HG03103 (cell line): ENCODE measurements around the gene LEO1.

Source experiments
- ATAC-seq: cut with Tn5 transposase; IDR thresholded peaks from one replicate; pipeline ENCODE4 v1.9.1; 2021; ENCODE audit warnings: low read depth; ENCODE audit not compliant: unreplicated experiment

LEO1 gene

DNA sequence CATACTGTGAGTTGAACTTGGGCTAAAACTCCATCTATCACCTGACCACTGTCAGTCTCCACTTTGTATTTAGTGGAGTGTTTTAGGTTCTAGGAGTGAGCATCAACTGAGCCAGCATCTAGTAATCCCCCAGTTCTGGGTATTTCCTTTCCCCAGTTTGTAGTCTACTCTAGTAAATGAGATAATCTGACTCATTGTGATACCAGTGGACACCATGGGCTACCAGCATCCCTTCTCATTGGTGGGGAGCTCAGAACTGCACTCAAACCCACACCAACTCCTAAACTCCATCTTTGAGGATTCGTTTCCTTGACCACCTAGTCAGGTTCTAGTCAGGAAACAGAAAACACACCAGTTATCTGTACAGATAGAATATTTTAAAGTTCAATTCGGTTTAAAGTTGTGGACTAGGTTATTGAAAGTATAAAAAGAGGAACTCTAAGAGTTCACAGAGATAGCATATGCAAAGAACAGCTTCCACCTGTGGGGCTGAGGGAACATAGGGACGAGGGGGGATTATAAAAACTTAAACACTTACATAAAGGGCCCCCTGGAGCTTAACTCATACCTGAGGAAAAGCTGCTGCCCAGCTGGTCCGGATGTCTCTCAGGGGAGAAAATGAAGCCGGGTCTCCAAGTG lies 36.0 kb downstream of the LEO1 start:
- ATAC-seq, result peak; percentile 90

DNA sequence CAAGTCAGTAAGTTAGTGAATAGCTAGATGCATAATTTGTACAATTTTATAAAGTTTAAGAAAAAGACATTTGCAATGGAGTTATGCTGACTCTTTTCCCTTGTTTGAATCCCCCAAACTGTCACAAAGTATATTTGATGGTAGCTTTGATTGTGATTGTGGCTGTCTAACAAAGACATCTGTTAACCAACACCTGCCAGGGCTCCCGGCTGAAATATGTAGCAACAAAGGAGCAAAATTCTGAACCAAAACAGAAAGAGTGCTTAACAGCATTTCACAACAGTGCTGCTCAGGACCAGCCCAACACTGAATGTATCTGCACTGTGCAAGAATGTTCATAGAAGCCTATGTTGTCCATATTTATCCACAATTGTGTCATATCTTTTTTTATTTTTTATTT lies 39.4 kb downstream of the LEO1 start:
- no peak for ATAC-seq

DNA sequence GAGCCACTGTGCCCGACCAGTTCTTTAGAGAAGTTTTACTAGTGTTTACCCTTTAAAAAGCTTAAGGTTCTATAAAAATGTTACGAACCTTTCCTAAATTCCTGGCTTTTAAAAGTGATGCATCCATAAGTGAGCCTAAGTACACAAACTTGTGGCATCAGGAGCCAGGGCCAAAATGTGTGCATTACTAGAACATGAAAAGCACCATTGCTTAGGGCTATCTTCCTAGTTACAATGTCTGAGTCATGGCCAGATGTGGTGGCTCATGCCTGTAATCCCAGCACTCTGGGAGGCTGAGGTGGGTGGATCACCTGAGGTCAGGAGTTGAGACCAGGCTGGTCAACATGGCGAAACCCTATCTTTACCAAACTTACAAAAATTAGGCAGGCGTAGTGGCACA lies 39.9 kb downstream of the LEO1 start:
- ATAC-seq, result no peak

DNA sequence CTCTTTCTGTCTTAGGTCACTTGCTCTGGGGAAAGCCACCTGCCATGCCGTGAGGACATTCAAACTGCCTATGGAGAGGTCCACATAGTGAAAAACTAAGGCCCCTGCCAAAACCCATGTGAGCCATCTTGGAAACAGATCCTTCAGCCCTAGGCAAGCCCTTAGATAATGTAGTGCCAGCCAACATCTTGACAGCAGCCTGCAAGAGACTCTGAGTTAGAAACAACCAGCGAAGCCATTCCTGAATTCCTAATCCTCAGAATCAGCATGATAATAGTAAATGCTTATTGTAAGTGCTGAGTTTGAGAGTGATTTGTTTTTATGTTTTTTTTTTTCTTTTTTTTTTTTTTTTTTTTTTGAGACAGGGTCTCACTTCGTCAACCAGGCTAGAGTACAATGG lies 40.6 kb downstream of the LEO1 start:
- ATAC-seq, result no peak

DNA sequence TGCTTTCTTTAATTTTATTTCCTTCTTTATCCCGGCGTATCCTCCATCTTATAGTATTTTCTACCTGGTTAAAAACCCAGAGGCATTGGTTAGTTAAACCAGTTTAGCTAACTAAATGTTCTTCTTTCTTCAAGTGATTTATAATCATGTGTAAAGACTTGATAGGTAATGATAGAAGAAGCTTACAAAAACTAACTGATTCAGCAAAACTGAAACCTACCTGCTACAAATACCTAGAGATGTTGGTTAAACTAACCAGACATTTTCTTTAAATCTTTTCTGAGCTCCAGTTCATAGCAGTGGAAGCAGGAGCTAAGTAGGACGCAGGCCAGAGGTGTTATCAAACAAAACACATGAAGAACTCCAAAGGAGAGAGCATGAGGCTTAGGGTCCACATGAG lies 44.8 kb downstream of the LEO1 start:
- no peak for ATAC-seq

DNA sequence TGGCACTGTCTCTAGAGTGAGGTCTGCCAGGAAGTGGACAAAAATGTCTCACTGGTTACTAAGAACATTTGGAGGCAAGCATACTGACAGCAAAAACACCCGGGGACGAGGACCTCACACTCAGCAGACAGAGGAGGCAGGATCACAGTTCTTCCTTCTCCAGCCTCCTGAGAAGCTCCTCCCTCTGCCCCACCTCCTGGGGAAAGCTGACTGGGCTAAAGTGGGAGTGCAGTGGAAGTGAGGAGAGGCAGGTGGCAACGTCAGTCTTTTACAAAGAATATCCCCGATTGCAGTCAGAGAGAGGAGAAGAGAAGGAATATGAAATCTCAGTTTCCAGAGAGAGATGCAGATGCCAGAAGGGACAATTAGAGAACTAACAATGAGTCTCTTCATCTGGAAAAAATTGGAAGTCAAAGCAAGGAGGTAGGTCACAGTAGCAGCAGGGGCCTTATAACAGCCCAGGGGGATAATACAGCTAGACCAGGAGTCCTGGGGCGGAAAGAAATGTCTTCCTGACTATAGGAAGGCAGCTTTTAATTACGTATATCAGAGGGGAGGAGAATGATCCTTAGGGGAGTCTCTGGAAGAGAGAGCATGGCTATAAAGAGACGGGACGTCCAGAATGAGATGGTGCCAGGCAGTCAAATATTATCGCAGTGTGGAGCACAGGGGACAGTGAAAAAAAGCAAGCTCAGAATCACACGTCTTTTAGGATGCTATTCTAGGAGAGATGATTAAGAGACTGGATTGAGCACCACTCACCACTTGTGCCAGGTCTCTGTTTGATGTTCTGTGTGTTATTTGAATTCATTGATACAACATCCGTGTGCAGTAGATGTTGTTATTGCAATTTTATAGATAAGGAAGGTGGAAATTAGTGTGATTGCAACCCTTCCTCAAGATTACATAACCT lies 47.2 kb downstream of the LEO1 start:
- no peak for ATAC-seq

DNA sequence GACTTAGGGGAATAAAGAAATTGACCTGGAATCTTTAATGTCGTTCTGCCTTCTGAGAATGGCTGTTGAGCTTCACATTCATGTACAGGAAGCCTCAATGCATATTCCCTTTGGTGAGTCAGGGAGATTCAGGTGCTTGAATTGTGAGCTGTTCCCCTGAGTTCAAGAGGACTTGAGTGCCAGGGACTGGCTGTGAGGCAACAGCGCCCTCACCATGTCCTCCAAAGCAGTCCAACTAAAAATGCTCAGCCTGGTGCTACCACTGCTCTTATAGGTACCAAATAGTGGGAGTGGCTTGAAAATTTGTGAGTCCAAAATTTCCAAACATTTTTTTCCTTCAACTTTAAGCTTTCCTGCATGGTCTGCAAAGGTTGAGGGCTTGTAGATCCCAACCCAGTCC lies 54.1 kb downstream of the LEO1 start:
- ATAC-seq, result no peak

DNA sequence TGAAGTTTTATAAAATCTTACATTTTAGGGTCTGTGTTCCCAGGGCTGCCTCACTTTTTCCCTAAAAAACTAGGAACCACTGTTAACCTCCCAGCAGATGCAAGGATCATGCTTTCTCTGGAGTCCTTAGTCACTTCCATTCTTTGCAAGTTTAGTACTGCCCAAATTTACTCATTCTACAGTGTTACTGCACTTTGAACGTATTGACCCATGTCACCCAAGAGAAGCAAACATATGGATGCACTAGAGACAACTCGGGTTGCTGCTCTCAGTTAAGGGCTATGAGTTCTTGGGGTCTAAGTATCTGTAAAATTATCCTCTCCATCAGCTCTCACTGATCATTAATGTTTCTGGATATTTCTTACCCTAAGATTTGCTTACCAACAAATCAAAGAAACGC lies 59.0 kb downstream of the LEO1 start:
- no peak for ATAC-seq

DNA sequence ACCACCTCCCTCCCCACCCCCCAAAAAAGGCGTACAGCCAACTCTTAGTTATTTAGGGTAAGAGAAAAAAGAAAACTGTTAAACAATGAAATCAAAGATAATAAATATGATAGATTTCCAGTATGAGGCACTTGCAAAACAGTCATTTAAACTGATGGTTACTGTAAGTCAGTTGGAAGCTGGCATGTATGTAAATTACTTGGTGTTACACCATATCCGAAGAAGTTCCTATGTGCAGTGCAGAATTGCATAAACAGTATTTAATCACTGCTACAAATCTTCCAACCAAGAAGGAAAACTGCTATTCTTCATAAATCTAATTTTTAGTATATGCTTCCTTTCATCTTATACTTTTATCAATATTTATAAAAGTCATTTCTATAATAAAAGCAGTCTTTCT lies 62.0 kb downstream of the LEO1 start:
- ATAC-seq, result no peak

DNA sequence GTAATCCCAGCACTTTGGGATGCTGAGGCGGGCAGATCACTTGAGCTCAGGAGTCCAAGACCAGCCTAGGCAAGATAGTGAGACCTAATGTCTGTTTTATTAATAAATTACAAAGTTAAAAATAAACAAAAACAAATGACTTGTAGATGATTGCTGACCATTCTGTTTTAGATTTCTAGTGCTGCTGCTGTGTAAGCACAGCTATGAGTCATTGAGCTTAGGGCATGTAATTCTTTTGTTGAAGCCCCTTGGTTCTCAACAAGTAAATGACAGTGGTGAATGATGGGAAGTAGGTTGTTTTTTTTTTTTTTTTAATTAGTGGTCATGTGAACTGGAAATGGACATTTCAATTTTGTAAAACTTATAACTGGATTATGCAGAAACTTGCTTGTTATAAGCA lies 63.3 kb downstream of the LEO1 start:
- no peak for ATAC-seq

DNA sequence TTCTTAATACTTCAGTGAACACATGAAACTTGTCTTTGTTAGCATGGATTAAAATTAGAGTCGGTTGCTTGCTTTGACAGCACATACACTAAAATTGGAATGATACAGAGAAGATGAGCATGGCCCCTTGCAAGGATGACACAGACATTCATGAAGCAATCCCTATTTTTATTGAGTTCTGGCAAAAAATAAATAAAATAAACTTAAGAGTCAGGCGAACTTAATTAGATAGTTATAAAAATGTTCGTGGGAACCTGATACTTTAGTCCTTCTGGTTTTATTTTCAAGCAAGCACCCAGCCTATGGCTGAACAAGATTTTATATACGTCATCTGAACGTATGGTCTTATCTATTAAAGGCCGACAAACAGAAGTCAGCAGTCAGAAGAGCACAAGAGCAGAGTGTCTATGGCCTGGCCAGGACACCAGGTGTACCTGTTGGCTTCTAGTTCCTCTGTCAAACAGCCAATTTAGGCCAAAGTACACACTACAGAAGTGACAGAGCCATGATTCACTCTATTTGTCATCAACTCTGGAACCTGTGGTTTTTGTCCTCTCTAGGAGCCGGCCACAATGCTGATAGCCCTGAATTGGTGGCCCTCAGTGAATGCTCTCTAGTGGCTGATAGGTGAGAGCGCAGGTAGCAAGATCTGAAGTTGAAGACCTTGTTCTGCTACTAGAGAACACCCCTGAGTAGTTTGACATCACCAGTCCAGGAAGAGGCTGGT lies 64.3 kb downstream of the LEO1 start:
- ATAC-seq, result no peak

DNA sequence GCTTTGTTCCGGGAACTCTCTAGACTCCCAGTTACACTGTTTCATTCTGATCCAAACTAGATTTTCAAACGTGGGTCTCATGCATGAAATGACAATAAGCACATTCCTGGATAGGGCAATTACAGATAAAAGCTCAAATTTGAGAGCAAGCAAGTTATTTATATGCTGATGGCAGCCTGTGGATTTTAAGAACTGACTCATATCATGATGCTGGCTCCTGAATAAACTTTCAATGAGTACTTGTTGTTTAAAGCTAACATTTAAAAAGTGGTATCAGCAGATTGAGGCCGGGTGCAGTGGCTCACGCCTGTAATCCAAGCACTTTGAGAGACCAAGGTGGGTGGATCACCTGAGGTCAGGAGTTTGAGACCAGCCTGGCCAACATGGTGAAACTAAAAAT lies 66.6 kb downstream of the LEO1 start:
- ATAC-seq, result no peak

DNA sequence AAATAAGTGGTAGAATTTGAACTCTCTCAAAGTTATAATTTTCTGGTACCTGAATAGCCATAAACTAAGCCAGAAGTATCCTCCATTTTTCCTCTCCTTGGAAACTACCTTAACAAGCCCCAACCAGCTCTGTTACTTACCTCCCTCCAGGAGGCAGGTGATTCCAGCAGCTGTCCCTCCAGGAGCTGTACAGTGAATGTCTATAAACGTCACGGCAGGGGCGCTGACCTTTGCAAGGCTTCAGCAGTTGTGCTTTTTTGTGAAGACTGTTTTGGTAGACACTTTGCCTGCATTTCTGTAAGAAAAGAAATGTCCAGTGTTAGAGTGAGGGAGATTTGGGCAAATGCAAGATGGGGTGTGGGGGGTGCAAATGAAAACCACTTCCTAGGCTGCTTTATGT lies 67.2 kb downstream of the LEO1 start:
- no peak for ATAC-seq

DNA sequence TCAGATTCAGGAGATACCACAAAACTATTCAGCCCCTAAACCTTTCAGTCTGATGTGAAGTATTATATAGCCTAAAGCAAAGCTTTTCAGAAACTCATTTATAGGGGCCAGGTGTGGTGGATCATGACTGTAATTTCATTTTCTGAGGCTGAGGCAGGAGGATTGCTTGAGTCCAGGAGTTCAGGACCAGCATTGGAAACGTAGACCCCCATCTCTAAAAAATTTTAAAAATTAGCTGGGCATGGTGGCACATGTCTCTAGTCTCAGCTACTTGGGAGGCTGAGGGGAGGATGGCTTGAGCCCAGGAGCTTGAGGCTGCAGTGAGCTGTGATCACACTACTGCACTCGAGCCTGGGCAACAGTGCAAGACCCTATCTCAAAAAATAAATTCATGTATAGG lies 82.1 kb downstream of the LEO1 start:
- ATAC-seq, result no peak

DNA sequence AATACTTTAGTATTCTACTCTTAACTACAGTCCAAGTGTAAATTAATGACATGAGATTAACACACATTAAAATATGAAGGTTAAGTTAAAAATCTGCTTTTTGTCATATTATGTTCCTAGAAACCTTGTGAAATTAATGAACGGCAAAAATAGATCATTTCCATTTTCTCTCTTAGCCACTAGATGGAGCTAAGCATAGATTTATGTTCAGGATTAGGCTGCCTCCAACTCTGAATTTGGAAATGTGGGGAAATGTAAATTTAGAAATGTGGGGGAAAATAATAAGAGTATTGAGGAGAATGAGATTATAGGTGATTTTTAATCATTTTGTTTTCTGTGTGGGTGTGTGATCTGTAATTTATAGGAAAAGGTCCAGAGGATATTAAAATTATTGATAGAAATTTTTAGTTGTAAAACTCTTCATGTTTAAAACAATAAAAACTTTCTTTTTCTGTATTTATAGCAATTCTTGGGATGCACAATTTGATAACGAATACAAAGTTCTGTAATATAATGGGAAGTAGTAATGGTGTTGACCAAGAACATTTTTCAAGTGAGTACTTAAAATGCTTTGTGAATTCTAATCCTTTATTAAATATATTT lies 82.9 kb downstream of the LEO1 start:
- ATAC-seq, result no peak
